GM19438 (cell line): ENCODE measurements around the gene TRAPPC10.

Experiments
- ATAC-seq: cut with Tn5 transposase; IDR thresholded peaks from one replicate; pipeline ENCODE4 v1.9.1; 2021; ENCODE audit warnings: low read depth; ENCODE audit not compliant: unreplicated experiment

TRAPPC10 gene

GRCh38 chr21:44011579-44012473 lies at the start of gene TRAPPC10:
TRAPPC10 (plus strand) TSS chr21:44012309; CDS start chr21:44012494, 185 bp downstream.
- peak; percentile 50 for ATAC-seq

- no peak for ATAC-seq
Observed at GRCh38 chr21:43965911-43966585, 46.1 kb upstream of the TRAPPC10 start.

GRCh38 chr21:43966946-43967512 lies 45.1 kb upstream of the TRAPPC10 start:
- ATAC-seq: no peak

- ATAC-seq: no peak
Observed at GRCh38 chr21:43967981-43968380, 44.1 kb upstream of the TRAPPC10 start.

GRCh38 chr21:43968410-43969114 lies 43.5 kb upstream of the TRAPPC10 start:
- no peak for ATAC-seq

- no peak for ATAC-seq
Observed at GRCh38 chr21:43969115-43969444, 43.0 kb upstream of the TRAPPC10 start.

GRCh38 chr21:43970551-43970950 lies 41.6 kb upstream of the TRAPPC10 start:
- ATAC-seq: no peak

GRCh38 chr21:43971201-43971991 lies 40.7 kb upstream of the TRAPPC10 start:
- ATAC-seq: no peak

- ATAC-seq: no peak
Observed at GRCh38 chr21:43971992-43972255, 40.2 kb upstream of the TRAPPC10 start.

- ATAC-seq: no peak
Observed at GRCh38 chr21:43972850-43973633, 39.1 kb upstream of the TRAPPC10 start.

- no peak for ATAC-seq
Observed at GRCh38 chr21:43973634-43973955, 38.5 kb upstream of the TRAPPC10 start.

- no peak for ATAC-seq
Observed at GRCh38 chr21:43974791-43975468, 37.2 kb upstream of the TRAPPC10 start.

- peak; percentile 67 for ATAC-seq
Observed at GRCh38 chr21:43975469-43976098, 36.5 kb upstream of the TRAPPC10 start.

GRCh38 chr21:43976661-43977060 lies 35.4 kb upstream of the TRAPPC10 start:
- no peak for ATAC-seq

- no peak for ATAC-seq
Observed at GRCh38 chr21:43978060-43978459, 34.0 kb upstream of the TRAPPC10 start.

- no peak for ATAC-seq
Observed at GRCh38 chr21:43979654-43980053, 32.5 kb upstream of the TRAPPC10 start.

GRCh38 chr21:43981151-43981870 lies 30.8 kb upstream of the TRAPPC10 start:
- no peak for ATAC-seq

- ATAC-seq: no peak
Observed at GRCh38 chr21:43981871-43982210, 30.3 kb upstream of the TRAPPC10 start.
